Uterus (tissue), 2 donors: ENCODE results near the gene TRAF2.

Source experiments
- CTCF ChIP-seq, 4 experiments: fragments of 200-600 bp in 2 of 4; fragments of 450-650 bp in 2 of 4; sonication (generic) in 2 of 4; IDR thresholded peaks; one replicate each; pipeline ENCODE4 v1.5.1; 2016 to 2019; ENCODE audit warnings: antibody characterized with exemption in 4 of 4, mild to moderate bottlenecking in 2 of 4, moderate library complexity in 1 of 4
- POLR2A ChIP-seq, 2 donors: fragments of 450-650 bp; IDR thresholded peaks; one replicate each; pipeline ENCODE4 v1.6.1; 2016; ENCODE audit warnings: antibody characterized with exemption in 2 of 2, mild to moderate bottlenecking in 1 of 2, moderate library complexity in 1 of 2

DNA sequence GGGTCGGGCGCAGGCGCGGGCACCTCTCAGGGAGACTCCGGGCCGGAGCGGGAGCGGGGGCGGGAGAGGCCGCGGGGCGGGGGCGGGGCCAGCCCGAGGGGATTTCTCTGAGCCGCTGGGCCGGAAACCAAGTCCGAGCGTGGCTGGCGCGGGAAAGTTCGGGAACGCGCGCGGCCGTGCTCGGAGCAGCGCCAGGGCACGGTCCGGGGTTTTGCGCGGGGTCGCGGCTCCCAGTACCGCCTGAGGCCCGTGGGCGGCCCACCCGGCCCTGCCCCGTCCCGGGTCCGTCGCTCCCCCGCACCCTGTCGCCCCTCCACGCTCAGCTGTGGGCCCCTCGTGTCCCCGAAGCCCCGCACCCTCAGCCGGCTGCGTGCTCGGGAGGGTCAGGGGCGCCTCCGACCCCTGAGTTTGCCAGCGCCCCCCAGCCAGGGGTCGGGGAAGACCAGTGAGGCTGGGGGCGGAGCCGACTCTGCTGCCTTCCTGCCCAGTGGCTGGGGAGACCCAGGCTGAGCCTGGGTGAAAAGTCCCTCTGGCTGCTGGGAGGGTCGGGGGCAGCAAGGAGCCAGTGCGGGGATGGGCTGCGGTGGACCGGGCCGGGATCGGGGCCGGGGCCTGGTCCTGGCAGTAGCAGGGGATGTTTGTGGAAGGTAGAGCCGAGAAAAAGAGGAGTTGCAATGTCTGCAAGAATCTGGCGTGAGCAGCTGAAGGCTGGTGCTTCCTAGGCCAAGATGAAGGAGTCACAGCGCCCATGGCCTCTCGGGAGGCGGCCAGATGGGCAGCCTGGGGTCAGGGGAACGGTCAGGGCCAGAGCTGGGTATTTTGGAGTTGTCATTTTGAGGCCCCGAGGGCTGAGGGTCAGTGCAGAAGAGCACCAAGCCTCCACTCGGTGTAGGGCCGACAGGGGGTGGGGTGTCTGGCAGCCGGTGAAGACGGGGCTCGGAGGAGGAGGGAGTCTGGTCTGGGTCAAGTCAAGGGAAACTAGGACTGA, 588 bp downstream of the TRAF2 start:
- TF ChIP-seq CTCF (IDR thresholded peaks at IDR 0.05) (no peak), POLR2A (IDR thresholded peaks at IDR 0.05) (no peak)
